ENCODE measurements around the gene MRPL36.

DNA sequence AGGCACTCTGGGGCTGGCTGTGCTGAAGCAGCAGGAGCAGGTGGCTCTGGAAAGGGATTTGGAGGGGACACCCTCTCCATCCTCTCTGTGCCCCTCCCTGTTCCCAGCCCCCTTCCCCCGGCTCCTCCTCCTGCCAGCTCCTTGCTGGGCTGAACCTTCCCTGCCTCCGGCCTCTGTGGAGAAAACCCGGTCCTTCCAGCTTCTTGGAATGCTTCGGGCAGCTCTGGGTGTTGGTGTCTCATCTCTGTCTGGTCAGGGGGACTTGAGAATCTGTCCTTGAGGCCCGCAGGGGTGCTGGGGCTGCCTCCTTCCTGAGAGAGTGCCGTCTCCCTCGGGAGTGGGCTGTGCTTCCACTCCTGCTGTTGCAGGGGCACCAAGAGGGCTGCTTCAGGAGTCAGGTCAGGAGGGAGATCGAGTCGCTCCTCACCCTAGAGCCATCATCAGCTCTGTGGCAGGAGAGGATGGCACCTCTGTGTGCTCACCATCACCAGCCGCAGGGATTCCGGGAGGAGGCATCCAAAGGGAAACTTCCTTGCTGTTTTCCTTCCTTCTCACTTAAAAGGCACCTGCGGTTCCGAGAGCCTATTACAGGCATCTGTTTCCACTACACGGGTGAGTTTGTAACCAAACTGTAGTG lies 32.2 kb upstream of the MRPL36 start:
- TF ChIP-seq POLR2AphosphoS5 (IDR thresholded peaks at IDR 0.05; ENCODE audit: low read depth, low read length) (no peak), POLR2A (IDR thresholded peaks at IDR 0.05; ENCODE audit: low read depth, low read length) (no peak), POU2F2 (IDR thresholded peaks at IDR 0.05; ENCODE audit: low read depth, low read length) (no peak), TAF1 (IDR thresholded peaks at IDR 0.05; ENCODE audit: low read depth, low read length) (no peak)
